ENCODE results near the gene FGF1.

Gene FGF1

DNA sequence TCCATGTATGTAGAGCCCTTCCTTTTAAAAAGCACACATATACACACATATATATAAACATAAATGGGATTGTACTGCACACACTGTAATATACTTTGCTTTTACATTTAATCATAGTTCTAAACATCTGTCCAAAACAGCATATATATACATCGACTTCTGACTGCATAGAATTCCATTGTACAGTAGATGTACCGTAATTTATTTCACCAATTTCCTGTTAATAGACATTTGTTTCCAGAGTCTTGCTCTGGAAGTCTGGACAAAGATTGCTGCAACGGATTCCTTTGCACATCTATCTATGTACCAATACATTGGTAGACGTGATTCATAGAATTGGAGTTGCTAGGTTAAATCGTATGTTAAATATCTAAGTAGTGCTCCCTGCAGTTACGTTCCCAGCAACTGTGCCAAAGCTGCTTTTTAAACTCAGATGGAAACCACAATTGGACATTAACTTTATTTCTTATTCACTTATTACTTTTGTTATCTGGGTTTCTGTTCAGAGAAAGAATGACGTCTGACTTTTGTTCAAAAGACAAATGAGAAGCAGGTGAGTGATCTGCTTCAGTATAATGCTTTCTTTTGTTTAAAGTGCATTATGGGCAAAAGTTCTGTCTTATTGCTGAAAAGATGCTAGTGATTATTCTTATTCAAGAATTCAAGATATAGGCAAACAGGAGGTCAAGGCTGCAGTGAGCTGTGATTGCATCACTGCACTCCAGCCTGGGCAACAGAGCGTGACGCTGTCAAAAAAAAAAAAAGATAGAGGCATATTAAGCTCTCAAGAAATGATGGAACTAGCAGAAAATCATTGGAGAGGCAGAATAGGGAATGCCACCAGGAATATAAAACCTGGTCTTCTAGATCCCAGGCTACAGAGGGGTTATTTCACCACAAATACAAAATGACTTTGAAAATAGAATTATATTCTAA lies 138.2 kb downstream of the FGF1 start:
- H3K36me3 ChIP-seq (ENCODE audit: insufficient read depth, low read length): no peaks in the 10 kb centered on the region
- no peak for TF ChIP-seq EZH2phosphoT487 (IDR thresholded peaks at IDR 0.05; ENCODE audit: borderline replicate concordance)
- TF ChIP-seq, protein P1, sequence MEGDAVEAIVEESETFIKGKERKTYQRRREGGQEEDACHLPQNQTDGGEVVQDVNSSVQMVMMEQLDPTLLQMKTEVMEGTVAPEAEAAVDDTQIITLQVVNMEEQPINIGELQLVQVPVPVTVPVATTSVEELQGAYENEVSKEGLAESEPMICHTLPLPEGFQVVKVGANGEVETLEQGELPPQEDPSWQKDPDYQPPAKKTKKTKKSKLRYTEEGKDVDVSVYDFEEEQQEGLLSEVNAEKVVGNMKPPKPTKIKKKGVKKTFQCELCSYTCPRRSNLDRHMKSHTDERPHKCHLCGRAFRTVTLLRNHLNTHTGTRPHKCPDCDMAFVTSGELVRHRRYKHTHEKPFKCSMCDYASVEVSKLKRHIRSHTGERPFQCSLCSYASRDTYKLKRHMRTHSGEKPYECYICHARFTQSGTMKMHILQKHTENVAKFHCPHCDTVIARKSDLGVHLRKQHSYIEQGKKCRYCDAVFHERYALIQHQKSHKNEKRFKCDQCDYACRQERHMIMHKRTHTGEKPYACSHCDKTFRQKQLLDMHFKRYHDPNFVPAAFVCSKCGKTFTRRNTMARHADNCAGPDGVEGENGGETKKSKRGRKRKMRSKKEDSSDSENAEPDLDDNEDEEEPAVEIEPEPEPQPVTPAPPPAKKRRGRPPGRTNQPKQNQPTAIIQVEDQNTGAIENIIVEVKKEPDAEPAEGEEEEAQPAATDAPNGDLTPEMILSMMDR (conservative IDR thresholded peaks at IDR 0.05; ENCODE audit: low read length): no peak
- no peak overlapping the region for H3K4me2 ChIP-seq (ENCODE audit: low read depth, low read length, poor library complexity, severe bottlenecking)
- no peaks in the 10 kb centered on the region for H4K20me1 ChIP-seq (ENCODE audit: insufficient read depth, low read length, poor library complexity, severe bottlenecking)
- H3K9me3 ChIP-seq (ENCODE audit: insufficient read depth, low read depth, low read length): no peaks in the 10 kb centered on the region
- H3F3A ChIP-seq (ENCODE audit: low read depth): no peaks in the 10 kb centered on the region
- no peak overlapping the region for H3K4me3 ChIP-seq (ENCODE audit: low read length, poor library complexity, severe bottlenecking)
- H3K9ac ChIP-seq (ENCODE audit: low read depth, low read length, poor library complexity, severe bottlenecking): no peak overlapping the region
- H2AFZ ChIP-seq (ENCODE audit: low read length): no peak overlapping the region
- no peaks in the 10 kb centered on the region for H3K4me1 ChIP-seq (ENCODE audit: insufficient read depth, low read length, poor library complexity, severe bottlenecking)
- no peaks in the 10 kb centered on the region for H3K9me2 ChIP-seq (replicated peaks; ENCODE audit: low read depth, low read length)
- H3K27me3 ChIP-seq (ENCODE audit: insufficient read depth, low read length, poor library complexity, severe bottlenecking): no peaks in the 10 kb centered on the region
- H3K79me2 ChIP-seq (ENCODE audit: insufficient read depth, low read length): no peaks in the 10 kb centered on the region

DNA sequence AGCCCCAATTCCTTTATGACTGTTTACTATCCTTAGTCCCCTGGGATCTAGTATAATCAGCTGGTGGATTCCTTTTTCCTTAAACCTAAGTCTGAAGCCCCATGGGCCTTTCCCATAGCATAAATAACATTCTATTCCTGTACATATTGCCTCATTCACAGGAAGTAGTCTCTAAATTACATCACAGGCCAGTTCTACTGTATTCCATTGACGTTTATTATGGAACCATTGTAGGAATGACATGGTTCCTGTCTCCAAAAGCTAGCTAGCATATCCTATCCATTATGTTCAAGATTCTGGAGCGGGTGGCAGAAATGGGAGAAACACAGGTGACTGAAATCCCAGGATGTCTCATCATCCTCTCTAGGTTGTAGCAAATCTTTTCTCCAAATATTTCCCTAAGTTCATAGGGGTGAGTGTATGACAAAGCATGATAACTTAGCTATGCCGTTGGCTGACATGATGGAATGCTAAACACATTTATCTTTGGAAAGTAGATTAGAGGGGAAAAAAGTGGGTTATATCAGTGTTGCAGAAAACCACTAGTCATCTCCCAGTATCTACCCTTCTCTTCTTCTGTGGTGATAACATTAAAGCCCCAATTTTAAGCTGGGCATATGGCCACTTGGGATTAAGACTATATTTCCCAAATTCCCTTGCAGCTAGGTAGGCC lies 140.1 kb downstream of the FGF1 start:
- TF ChIP-seq, protein P1 (conservative IDR thresholded peaks at IDR 0.05; ENCODE audit: low read length): no peak
- no peak for TF ChIP-seq EZH2phosphoT487 (IDR thresholded peaks at IDR 0.05; ENCODE audit: borderline replicate concordance)
- Histone ChIP-seq H3K9me2 (replicated peaks; ENCODE audit: low read depth, low read length) (no peaks in the 10 kb centered on the region), H2AFZ (ENCODE audit: low read length) (no peak overlapping the region), H4K20me1 (ENCODE audit: insufficient read depth, low read length, poor library complexity, severe bottlenecking) (no peaks in the 10 kb centered on the region), H3K27me3 (ENCODE audit: insufficient read depth, low read length, poor library complexity, severe bottlenecking) (no peaks in the 10 kb centered on the region), H3K9ac (ENCODE audit: low read depth, low read length, poor library complexity, severe bottlenecking) (no peak overlapping the region), H3K4me3 (ENCODE audit: low read length, poor library complexity, severe bottlenecking) (no peak overlapping the region), H3K36me3 (ENCODE audit: insufficient read depth, low read length) (no peaks in the 10 kb centered on the region), H3K4me1 (ENCODE audit: insufficient read depth, low read length, poor library complexity, severe bottlenecking) (no peaks in the 10 kb centered on the region), H3K9me3 (ENCODE audit: insufficient read depth, low read depth, low read length) (no peaks in the 10 kb centered on the region), H3K79me2 (ENCODE audit: insufficient read depth, low read length) (no peaks in the 10 kb centered on the region), H3F3A (ENCODE audit: low read depth) (no peaks in the 10 kb centered on the region), H3K4me2 (ENCODE audit: low read depth, low read length, poor library complexity, severe bottlenecking) (no peak overlapping the region)

DNA sequence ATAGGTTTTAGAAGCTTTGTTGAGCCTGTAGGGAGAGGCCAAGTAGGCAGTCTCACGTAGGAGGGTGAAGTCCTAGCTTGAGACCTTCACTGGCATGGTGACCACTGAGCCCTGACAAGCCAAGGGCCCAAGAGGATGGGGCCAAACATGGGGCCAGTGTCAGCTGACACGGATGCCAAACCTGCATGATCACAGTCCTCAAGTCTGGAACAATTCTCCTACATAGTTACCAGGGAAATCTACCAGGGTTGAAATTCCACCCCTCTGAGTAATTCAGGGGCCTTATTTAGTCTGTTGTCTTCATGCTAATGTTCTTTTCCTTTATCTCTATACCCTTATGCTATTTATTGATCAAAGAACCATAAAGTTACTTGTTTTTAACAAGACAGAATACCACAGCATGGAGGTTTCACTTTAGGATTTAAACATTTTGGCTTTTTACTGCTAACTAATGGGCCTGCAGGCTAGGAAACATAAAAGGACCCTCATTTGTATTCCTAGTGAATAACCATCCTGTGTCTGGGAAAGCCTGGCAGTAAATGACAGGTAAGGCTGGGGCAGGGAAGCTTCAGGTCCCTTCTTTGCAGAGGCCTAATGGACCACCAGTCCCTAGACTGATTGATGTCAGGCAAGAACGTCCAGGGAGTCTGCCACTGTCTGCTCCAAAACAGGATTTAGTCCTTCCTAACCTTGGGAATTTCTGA lies 140.8 kb downstream of the FGF1 start:
- no peak overlapping the region for H3K4me3 ChIP-seq (ENCODE audit: low read length, poor library complexity, severe bottlenecking)
- no peaks in the 10 kb centered on the region for H3K9me3 ChIP-seq (ENCODE audit: insufficient read depth, low read depth, low read length)
- no peaks in the 10 kb centered on the region for H3K4me1 ChIP-seq (ENCODE audit: insufficient read depth, low read length, poor library complexity, severe bottlenecking)
- H4K20me1 ChIP-seq (ENCODE audit: insufficient read depth, low read length, poor library complexity, severe bottlenecking): no peaks in the 10 kb centered on the region
- no peak overlapping the region for H3K9ac ChIP-seq (ENCODE audit: low read depth, low read length, poor library complexity, severe bottlenecking)
- TF ChIP-seq EZH2phosphoT487 (IDR thresholded peaks at IDR 0.05; ENCODE audit: borderline replicate concordance): no peak
- TF ChIP-seq, protein P1 (conservative IDR thresholded peaks at IDR 0.05; ENCODE audit: low read length): no peak
- no peak overlapping the region for H3K4me2 ChIP-seq (ENCODE audit: low read depth, low read length, poor library complexity, severe bottlenecking)
- H3F3A ChIP-seq (ENCODE audit: low read depth): no peaks in the 10 kb centered on the region
- H3K36me3 ChIP-seq (ENCODE audit: insufficient read depth, low read length): no peaks in the 10 kb centered on the region
- H2AFZ ChIP-seq (ENCODE audit: low read length): no peak overlapping the region
- H3K79me2 ChIP-seq (ENCODE audit: insufficient read depth, low read length): no peaks in the 10 kb centered on the region
- H3K9me2 ChIP-seq (replicated peaks; ENCODE audit: low read depth, low read length): no peaks in the 10 kb centered on the region
- no peaks in the 10 kb centered on the region for H3K27me3 ChIP-seq (ENCODE audit: insufficient read depth, low read length, poor library complexity, severe bottlenecking)

Data from Loucy (cell line).